HG03457 (cell line): ENCODE measurements around the gene SLC45A2.
"Not testable (repeated sequence)": the region's sequence is repeated elsewhere in the genome, so short reads cannot be mapped to it uniquely, and the experiment has no call there.

Source experiments
- ATAC-seq: cut with Tn5 transposase; IDR thresholded peaks from one replicate; pipeline ENCODE4 v1.9.1; 2021; ENCODE audit warnings: moderate number of reproducible peaks; ENCODE audit not compliant: unreplicated experiment

The SLC45A2 gene

DNA sequence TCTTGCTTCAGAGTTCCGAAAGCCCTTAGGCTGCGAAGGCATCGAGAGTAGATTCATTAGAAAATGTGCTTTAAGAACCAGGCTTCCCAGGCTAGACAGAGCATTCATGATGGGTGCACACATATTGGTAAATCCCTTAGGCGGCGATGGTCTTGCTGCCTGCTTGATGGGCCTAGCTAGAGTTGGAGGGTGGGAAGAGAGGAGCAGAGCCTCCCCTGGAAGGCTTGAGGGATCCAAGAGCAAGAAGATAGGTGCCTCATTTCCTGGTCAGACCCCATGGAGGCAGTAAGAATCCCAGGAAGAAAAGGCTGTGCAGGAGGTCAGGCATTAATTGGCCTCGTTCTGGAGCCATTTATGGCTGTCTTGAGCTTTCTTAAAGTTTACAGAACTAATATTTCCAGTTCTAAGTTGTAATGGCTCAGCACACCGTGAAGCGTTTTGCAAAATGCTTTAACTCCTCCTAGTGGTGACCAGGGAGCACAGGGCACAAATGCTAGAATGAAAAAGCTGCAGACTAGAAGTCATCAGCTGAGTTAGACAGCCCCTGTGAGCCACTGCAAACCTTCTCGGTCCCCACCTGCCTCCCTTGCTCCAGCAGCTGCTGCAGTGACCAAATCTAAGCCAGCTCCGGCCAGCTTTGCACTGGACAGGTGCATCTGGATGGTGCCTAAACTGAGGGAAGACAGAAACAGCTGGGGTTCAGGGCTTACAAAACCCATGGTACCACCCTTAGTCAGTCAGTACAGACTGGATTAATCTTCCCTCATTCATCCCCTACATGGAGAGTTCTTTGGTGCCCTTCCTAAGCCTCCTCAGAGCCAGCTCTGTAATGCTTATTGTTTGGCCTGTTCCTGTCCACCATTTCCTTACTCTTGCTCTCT, 14.7 kb downstream of the SLC45A2 start:
- no peak for ATAC-seq

GRCh38 chr5:33968211-33969005, 16.1 kb downstream of the SLC45A2 start:
- no peak for ATAC-seq

GRCh38 chr5:33966805-33967204, 17.7 kb downstream of the SLC45A2 start:
- no peak for ATAC-seq

GRCh38 chr5:33964132-33964700, 20.3 kb downstream of the SLC45A2 start:
- ATAC-seq, result no peak

DNA sequence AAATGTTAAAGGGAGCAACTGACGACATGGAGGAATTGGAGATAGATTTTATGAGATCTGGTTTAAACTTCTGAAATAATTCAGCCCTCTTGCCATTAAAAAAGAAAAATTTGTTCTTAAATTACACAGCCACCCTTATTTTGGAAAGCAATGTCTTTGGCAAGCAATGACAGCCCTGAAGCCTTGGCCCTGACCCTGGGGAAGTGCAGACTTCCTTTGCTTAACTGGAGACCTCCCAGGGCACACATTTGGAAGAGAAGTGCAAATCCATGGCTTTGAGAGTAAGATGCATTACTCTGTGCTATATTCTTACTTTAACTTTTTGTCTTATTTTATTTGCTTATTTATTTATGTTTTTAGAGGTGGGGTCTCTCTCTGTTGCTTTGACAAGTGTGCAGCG, 26.3 kb downstream of the SLC45A2 start:
- ATAC-seq, result no peak

DNA sequence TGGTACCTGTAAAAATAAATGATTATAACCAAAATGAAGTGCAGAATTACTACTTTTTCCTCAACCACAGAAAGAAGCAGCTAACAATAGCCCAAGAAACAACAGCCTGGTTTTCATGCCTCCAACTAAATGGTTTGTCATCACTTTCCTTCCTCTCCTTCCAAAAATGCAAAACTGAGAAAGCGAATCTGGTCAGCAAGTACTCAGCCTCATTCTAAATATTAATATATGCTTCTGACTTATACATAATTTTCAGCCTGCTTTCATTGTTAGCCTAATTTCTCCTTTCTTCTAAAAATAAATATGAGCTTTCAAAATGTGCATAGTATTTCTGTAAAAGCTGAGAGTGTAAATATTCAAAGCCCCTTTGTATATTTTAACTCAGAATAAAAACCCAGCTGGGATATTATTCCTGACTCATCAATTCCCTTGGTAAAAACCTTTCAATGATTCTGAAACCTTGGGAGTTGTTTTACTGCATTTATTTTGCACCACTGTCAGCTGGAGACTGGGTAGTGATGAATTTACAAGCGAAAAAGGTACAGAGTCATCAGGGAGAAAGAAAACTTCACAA, 26.8 kb downstream of the SLC45A2 start:
- ATAC-seq, result no peak

- not testable (repeated sequence) for ATAC-seq
Observed at GRCh38 chr5:33952175-33952574, 32.3 kb downstream of the SLC45A2 start.

DNA sequence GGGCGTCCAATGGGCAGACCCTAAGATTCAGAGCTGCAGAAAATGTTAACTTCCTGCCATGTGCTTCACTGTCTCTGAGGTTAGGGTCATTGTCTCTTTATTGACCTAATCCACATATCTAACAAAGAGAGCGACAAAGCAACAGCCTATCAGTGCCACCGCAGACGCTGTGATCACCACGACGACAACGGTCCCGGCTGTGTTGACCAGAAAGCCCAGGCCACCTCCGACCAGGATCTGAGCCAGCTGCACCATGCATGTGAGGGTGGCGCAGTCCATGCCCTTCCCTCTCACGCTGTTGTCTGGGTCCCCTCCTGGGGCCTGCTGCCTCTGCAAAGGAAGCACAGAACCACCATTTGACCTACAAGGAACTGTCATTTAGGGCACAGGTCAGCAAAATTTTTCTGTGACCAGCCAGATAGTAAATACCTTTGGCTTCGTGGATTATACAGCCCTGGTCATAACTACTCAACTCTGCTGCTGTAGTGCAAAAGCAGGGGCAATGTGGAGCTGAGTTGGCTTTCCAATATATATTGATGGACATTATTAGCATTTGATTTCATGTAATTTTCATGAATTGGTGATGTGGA, 39.9 kb downstream of the SLC45A2 start:
- ATAC-seq, result no peak

- no peak for ATAC-seq
Observed at GRCh38 chr5:33941090-33941489, 43.4 kb downstream of the SLC45A2 start.

- ATAC-seq, result no peak
Observed at GRCh38 chr5:33939556-33940262, 44.8 kb downstream of the SLC45A2 start.

DNA sequence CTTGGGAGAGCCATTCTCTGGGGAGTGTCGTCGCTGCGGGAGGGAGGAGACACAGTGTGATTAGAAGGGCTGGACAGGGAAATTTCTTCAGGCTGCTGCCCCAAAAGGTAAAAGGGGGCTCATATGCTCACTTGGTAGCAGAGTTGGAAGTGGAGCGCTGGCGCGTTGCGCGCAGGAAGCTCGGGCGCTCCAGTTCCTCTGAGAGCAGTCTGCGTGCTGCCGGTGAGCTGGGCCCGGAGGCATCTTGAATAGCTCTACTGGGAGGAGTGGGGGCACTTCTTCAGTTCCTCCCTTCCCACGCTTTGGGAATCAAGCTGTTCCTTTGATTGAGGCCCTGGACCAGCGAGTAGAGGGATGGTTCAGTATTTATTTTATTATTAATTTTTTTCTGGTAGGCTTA, 45.6 kb downstream of the SLC45A2 start:
- ATAC-seq, result no peak

GRCh38 chr5:33938507-33938796, 46.0 kb downstream of the SLC45A2 start:
- no peak for ATAC-seq

GRCh38 chr5:33937707-33938506, 46.6 kb downstream of the SLC45A2 start:
- no peak for ATAC-seq

GRCh38 chr5:33937017-33937706, 47.3 kb downstream of the SLC45A2 start:
- no peak for ATAC-seq

- ATAC-seq, result no peak
Observed at GRCh38 chr5:33936381-33937016, 48.0 kb downstream of the SLC45A2 start, which contains the start of gene RXFP3. TSS of gene RXFP3 (plus strand) at chr5:33936386. CDS start at chr5:33936741, 355 bp downstream.

DNA sequence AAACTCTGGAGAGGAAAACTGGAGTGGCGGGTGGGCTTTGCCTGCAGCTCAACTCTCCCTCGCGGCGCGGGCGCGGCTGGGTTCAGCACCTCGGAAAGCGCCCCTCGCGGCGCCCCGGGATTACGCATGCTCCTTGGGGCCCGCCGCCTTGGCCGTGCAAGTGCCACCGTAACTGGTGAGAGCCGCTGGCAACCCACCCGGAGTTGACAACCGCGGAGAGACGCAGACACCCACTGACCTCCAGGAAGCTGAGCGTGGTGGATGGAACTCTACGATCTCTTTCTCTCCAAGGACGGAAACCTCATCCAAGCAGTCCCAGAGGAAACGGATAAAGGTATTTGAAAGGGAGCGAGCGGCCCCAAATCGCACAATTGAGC, 48.5 kb downstream of the SLC45A2 start:
- no peak for ATAC-seq

DNA sequence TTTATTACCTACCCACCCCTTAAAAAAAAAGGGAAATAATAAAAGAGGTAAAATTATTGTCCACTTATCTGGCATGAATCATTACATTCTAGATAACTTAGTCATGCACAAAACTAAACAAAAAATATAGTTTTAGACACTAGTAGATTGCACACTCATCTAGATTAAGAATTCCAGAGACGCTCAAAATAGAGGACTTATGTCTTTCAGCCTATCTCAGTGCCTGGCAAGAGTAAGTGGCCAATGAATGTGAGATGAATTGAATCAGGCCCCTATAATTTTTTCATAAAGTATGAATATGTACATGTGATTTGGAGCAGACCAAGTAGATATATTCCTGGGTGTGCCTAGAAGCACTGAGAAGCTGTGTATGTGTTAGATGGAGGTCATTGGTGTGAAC, 50.3 kb downstream of the SLC45A2 start:
- ATAC-seq, result peak; percentile 13

DNA sequence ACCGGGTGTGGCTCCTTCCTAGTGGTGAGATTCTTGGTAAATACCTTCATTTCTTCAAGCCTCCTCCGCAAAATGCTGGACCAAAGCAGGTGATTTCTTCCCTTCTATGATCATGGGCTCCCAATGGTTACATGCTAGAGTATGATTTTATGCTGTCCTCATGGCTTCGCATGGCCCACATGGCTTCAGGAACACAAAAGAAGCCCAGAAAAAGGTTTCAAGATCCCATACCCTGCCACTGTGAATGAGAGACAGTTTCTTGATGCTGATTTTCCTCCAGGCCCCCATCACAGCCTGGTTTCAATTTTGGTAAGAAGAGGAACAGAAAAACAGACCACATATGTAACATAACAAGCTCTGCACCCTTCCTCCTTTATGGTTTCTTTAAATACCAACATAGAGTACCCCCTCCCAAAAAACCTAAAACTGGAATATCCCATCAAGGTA, 50.7 kb downstream of the SLC45A2 start:
- ATAC-seq, result peak; percentile 82

- ATAC-seq, result no peak
Observed at GRCh38 chr5:33931136-33931535, 53.4 kb downstream of the SLC45A2 start.
